Measurements from ENCODE around the gene NLRP8.

- no peak for TF ChIP-seq CTCF (IDR thresholded peaks at IDR 0.05 in 2 of 3, conservative IDR thresholded peaks at IDR 0.05 in 1 of 3; ENCODE audit: insufficient read depth in 2 of 3, low read depth in 1 of 3, low read length in 3 of 3)
- TF ChIP-seq ZNF41 (CRISPR knock-in tag; conservative IDR thresholded peaks at IDR 0.05): no peak
- no peak for TF ChIP-seq RFX5 (IDR thresholded peaks at IDR 0.05; ENCODE audit: low read depth, low read length)
- no peak for TF ChIP-seq ZC3H11A (IDR thresholded peaks at IDR 0.05; ENCODE audit: low read depth, low read length)
- TF ChIP-seq JUND (IDR thresholded peaks at IDR 0.05; ENCODE audit: borderline replicate concordance, low read depth, low read length): no peak
- TF ChIP-seq JUND (tag; IDR thresholded peaks at IDR 0.05; ENCODE audit: borderline replicate concordance, low read depth, low read length): no peak
- no peak for TF ChIP-seq SMARCC2 (IDR thresholded peaks at IDR 0.05; ENCODE audit: low read depth)
- no peak for TF ChIP-seq ZFP1 (CRISPR knock-in tag; IDR thresholded peaks at IDR 0.05)
- no peak for TF ChIP-seq SIN3A (IDR thresholded peaks at IDR 0.05; ENCODE audit: borderline replicate concordance in 2 of 2, control insufficient read depth in 1 of 2, low read depth in 2 of 2, low read length in 2 of 2)
Measured at GRCh38 chr19:55959996-55960675, 12.5 kb downstream of the NLRP8 start.

All from K562 (cell line).